ENCODE results near the gene GABRD. TPM values are rescaled to one million over a fixed set of nuclear protein-coding genes. Genes with fewer than 3 reads are reported as not detected.

GABRD gene
- total and polyA plus RNA-seq, 2 of the 13 experiments (the other 11 are each of a cell fraction or from before 2014, with no cell fraction given), result not detected

- TF ChIP-seq ZNF646 (CRISPR knock-in tag; IDR thresholded peaks at IDR 0.05), result no peak
- no peak for TF ChIP-seq MED1 (CRISPR knock-in tag; IDR thresholded peaks at IDR 0.05)
- TF ChIP-seq ZFY (CRISPR knock-in tag; IDR thresholded peaks at IDR 0.05), result peak; percentile 62; the same call in 1 of the 2 replicates
- 0 out of 2 replicates have a peak, but pooled peaks have one; percentile 15 for TF ChIP-seq ZNF225 (CRISPR knock-in tag; IDR thresholded peaks at IDR 0.05)
- peak; percentile 30; the same call in 1 of the 2 replicates for TF ChIP-seq ZNF777 (CRISPR knock-in tag; IDR thresholded peaks at IDR 0.05)
- TF ChIP-seq HNRNPL (IDR thresholded peaks at IDR 0.05; ENCODE audit: low read depth, low read length), result peak; percentile 93
- TF ChIP-seq ISX (CRISPR knock-in tag; conservative IDR thresholded peaks at IDR 0.05), result no peak
- 0 out of 2 replicates have a peak, but pooled peaks have one; percentile 86 for TF ChIP-seq ZNF230 (CRISPR knock-in tag; IDR thresholded peaks at IDR 0.05)
- peak; percentile 61 for TF ChIP-seq HIC2 (CRISPR knock-in tag; IDR thresholded peaks at IDR 0.05; ENCODE audit: low read depth)
- peak; percentile 33; the same call in 1 of the 2 replicates for TF ChIP-seq PAXIP1 (CRISPR knock-in tag; conservative IDR thresholded peaks at IDR 0.05)
- 0 out of 2 replicates have a peak, but pooled peaks have one; percentile 68 for TF ChIP-seq HINFP (CRISPR knock-in tag; IDR thresholded peaks at IDR 0.05; ENCODE audit: low read depth)
- TF ChIP-seq THAP7 (CRISPR knock-in tag; IDR thresholded peaks at IDR 0.05), result 0 out of 2 replicates have a peak, but pooled peaks have one; percentile 37
Measured at GRCh38 chr1:1986451-1987141, 32.5 kb upstream of the GABRD start (continued).

Measured in HepG2 (cell line).